Stomach (tissue), 9 donors: ENCODE data around the gene FAM184B. TPM values are rescaled to one million over a fixed set of nuclear protein-coding genes. Genes with fewer than 3 reads are reported as not detected.

Experiments used
- DNase-seq, 2 donors: peaks; one replicate each; pipeline versions ENCODE4 v3.0.0 to v3.0.0-alpha.2; 2013 to 2019
- H3K27ac ChIP-seq, 5 donors: fragments of 200-600 bp in 4 of 5; sonication (generic) in 4 of 5; one replicate each; pipeline ENCODE4 v1.5.1; 2013 to 2019; ENCODE audit warnings: mild to moderate bottlenecking in 1 of 5, moderate library complexity in 1 of 5
- H3K27me3 ChIP-seq, 3 donors: fragments of 200-600 bp; sonication (generic); one replicate each; pipeline ENCODE4 v1.5.1; 2017 to 2019; ENCODE audit warnings: mixed run types in 1 of 3
- H3K36me3 ChIP-seq, 4 donors: fragments of 200-600 bp; sonication (generic); 1 replicate in 3 of 4; 2 replicates in 1 of 4; pipeline ENCODE4 v1.5.1; 2016 to 2019
- H3K4me1 ChIP-seq, 4 donors: fragments of 200-600 bp; sonication (generic); one replicate each; pipeline ENCODE4 v1.5.1; 2016 to 2019
- H3K4me3 ChIP-seq, 4 donors: fragments of 200-600 bp; sonication (generic) in 3 of 4; one replicate each; pipeline ENCODE4 v1.5.1; 2016 to 2019; ENCODE audit warnings: mild to moderate bottlenecking in 1 of 4
- H3K9me3 ChIP-seq, 4 donors: fragments of 200-600 bp; sonication (generic); one replicate each; pipeline ENCODE4 v1.5.1; 2016 to 2019
- CTCF ChIP-seq, 7 experiments: fragments of 450-650 bp in 4 of 7; fragments of 200-600 bp in 3 of 7; sonication (generic) in 3 of 7; IDR thresholded peaks; one replicate each; pipeline ENCODE4 v1.5.1; 2016 to 2019; ENCODE audit warnings: antibody characterized with exemption in 7 of 7, control low read depth in 2 of 7, mild to moderate bottlenecking in 1 of 7
- EP300 ChIP-seq: sonication (generic); formaldehyde crosslinking; IDR thresholded peaks from one replicate; pipeline ENCODE4 v1.6.1; 2017; ENCODE audit warnings: antibody characterized with exemption
- POLR2A ChIP-seq, 4 donors: fragments of 450-650 bp; IDR thresholded peaks; one replicate each; pipeline ENCODE4 v1.6.1; 2016; ENCODE audit warnings: antibody characterized with exemption in 4 of 4, control low read depth in 2 of 4, mild to moderate bottlenecking in 1 of 4, moderate library complexity in 1 of 4
- POLR2AphosphoS5 ChIP-seq, 3 donors: sonication (generic); formaldehyde crosslinking; IDR thresholded peaks; one replicate each; pipeline ENCODE4 v1.6.1; 2016; ENCODE audit warnings: antibody characterized with exemption in 3 of 3
- WGBS, 5 donors: extraction: QIAGEN DNeasy Blood & Tissue Kit in 3 of 5; methylation state at CpG; one replicate each; pipeline versions ENCODE4 v1.1.5 to v1.1.7; 2013 to 2018; 5-methylcytosine and 5-hydroxymethylcytosine counted together
- intact Hi-C: fragments of 100-400 bp; cut with DNase I; formaldehyde crosslinking; loops from one replicate; pipeline ENCODE4 v1.15.1; 2023; ENCODE audit warnings: low total_unique reads
- polyA plus RNA-seq, 3 donors: library from polyadenylated mRNA; stranded (reverse); fragments of 200-250 nt; gene quantifications; one replicate each; pipeline ENCODE4 v1.2.3, GENCODE V29; 2013
- total RNA-seq, 5 donors: library from RNA; depleted of rRNA; stranded (reverse); fragments of >200 nt; gene quantifications; one replicate each; pipeline versions ENCODE4 v1.1.0 to v1.2.3, GENCODE V29; 2014 to 2016
- donor health status: healthy with polysubstance abuse.
- donor health status: Bipolar disorder and iron deficiency.
- donor health status: healthy.

Gene FAM184B
- total and polyA plus RNA-seq, 8 donors = 0.08 to 0.18 TPM; not detected in 6

GRCh38 chr4:17595471-17596005 lies 185.9 kb downstream of the FAM184B start:
- no peaks in the 10 kb centered on the region for H3K4me1 ChIP-seq
- TF ChIP-seq CTCF (IDR thresholded peaks at IDR 0.05) (no peak), POLR2A (IDR thresholded peaks at IDR 0.05) (no peak), POLR2AphosphoS5 (IDR thresholded peaks at IDR 0.05) (no peak), EP300 (no peak)
- 79 to 90% (median 83%) methylated on average over 6 of the region's 6 CpGs for WGBS, 5 donors

GRCh38 chr4:17589355-17589754 lies 192.1 kb downstream of the FAM184B start:
- TF ChIP-seq EP300 (no peak), POLR2AphosphoS5 (IDR thresholded peaks at IDR 0.05) (no peak)
- H3K9me3 ChIP-seq = no peaks in the 10 kb centered on the region
- DNase-seq = no peak
- no peak overlapping the region for H3K4me3 ChIP-seq
- intact Hi-C loops = no loop called here
- WGBS, 5 donors = 81 to 92% (median 89%) methylated on average over 3 of the region's 3 CpGs
- H3K4me1 ChIP-seq = no peaks in the 10 kb centered on the region
- no peak overlapping the region for H3K27ac ChIP-seq
- H3K27me3 ChIP-seq = no peaks in the 10 kb centered on the region
- H3K36me3 ChIP-seq = peaks cover 74 to 100% (median 100%) of the 10 kb centered on the region in 4 donors

More at GRCh38 chr4:17595471-17596005, 185.9 kb downstream of the FAM184B start:
- Histone ChIP-seq H3K27me3 (no peaks in the 10 kb centered on the region), H3K9me3 (no peaks in the 10 kb centered on the region), H3K27ac (no peak overlapping the region), H3K4me3 (no peak overlapping the region), H3K36me3 (peaks cover 68 to 100% (median 100%) of the 10 kb centered on the region in 4 donors)
- DNase-seq = peak in 1 of 2 donors; percentile 24
- intact Hi-C loops = no loop called here

- H3K27ac ChIP-seq = no peak overlapping the region
- H3K27me3 ChIP-seq = no peaks in the 10 kb centered on the region
- no peaks in the 10 kb centered on the region for H3K9me3 ChIP-seq
- no peak overlapping the region for H3K4me3 ChIP-seq
- no peak for DNase-seq
- H3K36me3 ChIP-seq = peaks cover 85 to 100% (median 100%) of the 10 kb centered on the region in 4 donors
- H3K4me1 ChIP-seq = no peaks in the 10 kb centered on the region
- WGBS, 5 donors = 86 to 94% (median 91%) methylated on average over 9 of the region's 9 CpGs
- intact Hi-C loops = no loop called here
- no peak for TF ChIP-seq CTCF (IDR thresholded peaks at IDR 0.05)
- TF ChIP-seq POLR2AphosphoS5 (IDR thresholded peaks at IDR 0.05) = no peak
- no peak for TF ChIP-seq POLR2A (IDR thresholded peaks at IDR 0.05)
- TF ChIP-seq EP300 = no peak
Observed at GRCh38 chr4:17587094-17587822, 194.2 kb downstream of the FAM184B start.

- Histone ChIP-seq H3K36me3 (peaks cover 71 to 96% (median 95%) of the 10 kb centered on the region in 4 donors), H3K9me3 (no peaks in the 10 kb centered on the region), H3K4me3 (no peak overlapping the region), H3K4me1 (peaks cover 0 to 13% (median 7%) of the 10 kb centered on the region in 4 donors), H3K27ac (no peak overlapping the region), H3K27me3 (no peaks in the 10 kb centered on the region)
- no peak for DNase-seq
- intact Hi-C loops = loop anchor here (5.0 kb wide), 1 partner anchor 33 kb away; no protein-coding TSS in a partner anchor
- no peak for TF ChIP-seq POLR2A (IDR thresholded peaks at IDR 0.05)
- TF ChIP-seq CTCF (IDR thresholded peaks at IDR 0.05) = no peak
- TF ChIP-seq EP300 = no peak
- no peak for TF ChIP-seq POLR2AphosphoS5 (IDR thresholded peaks at IDR 0.05)
- 81 to 89% (median 87%) methylated on average over 10 of the region's 10 CpGs for WGBS, 5 donors
Observed at GRCh38 chr4:17584521-17585213, 196.8 kb downstream of the FAM184B start.
